C4-2B (cell line): ENCODE results near the gene SLC44A1.

Experiments
- H3K27ac ChIP-seq: fragments of 450-650 bp; 2 replicates; pipeline ENCODE4 v1.5.1; 2017
- CTCF ChIP-seq: fragments of 450-650 bp; conservative IDR thresholded peaks from 2 replicates; pipeline ENCODE4 v1.5.1; 2017; ENCODE audit warnings: mild to moderate bottlenecking
- ZFX ChIP-seq: fragments of 450-650 bp; IDR thresholded peaks from 2 replicates; pipeline ENCODE4 v1.6.1; 2017

Gene SLC44A1

GRCh38 chr9:105313238-105313637 is 68.8 kb downstream of the SLC44A1 start:
- TF ChIP-seq CTCF (no peak), ZFX (no peak)
- no peak overlapping the region for H3K27ac ChIP-seq

DNA sequence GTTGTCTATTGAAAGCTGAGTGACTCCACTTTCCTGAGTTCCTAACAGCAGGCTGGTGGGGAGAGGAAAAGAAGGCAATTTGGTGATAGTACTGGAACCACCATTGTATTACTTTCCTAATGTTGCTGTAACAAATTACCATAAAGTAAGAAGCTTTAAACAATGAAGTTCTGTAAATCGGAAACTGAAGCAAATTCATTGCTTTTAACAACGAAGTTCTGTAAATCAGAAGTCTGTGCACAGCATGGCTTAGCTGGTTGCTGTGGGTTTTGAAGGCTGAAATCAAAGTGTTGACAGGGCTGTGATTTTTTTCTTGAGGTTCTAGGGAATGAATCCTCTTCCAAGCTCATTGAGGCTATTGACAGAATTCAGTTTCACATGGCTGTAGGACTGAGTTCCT is 72.3 kb downstream of the SLC44A1 start:
- no peak overlapping the region for H3K27ac ChIP-seq
- TF ChIP-seq ZFX = no peak

- no peak for TF ChIP-seq ZFX
- no peak for TF ChIP-seq CTCF
- H3K27ac ChIP-seq = no peak overlapping the region; the same call in 1 of the 2 replicates
Observed at GRCh38 chr9:105318729-105319191, 74.3 kb downstream of the SLC44A1 start.

- TF ChIP-seq CTCF (no peak), ZFX (no peak)
- no peak overlapping the region; the same call in 1 of the 2 replicates for H3K27ac ChIP-seq
Observed at GRCh38 chr9:105319202-105319813, 74.9 kb downstream of the SLC44A1 start.

DNA sequence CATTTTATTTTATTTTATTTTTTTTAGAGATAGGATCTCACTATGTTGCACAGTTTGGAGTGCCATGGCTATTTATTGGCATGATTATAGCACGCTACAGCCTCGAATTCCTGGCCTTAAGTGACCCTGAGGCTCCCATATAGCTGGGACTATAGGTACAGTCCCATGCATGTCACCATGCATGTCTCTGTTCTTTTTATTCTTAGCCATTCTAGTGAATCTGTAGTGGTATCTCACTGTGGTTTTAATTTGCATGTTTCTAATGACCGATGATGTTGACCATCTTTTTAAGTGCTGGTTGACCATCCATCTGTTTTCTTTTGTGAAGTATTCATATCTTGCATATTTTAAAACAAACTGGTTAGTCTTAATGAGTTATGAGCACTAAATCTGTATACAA is 76.1 kb downstream of the SLC44A1 start:
- TF ChIP-seq ZFX (no peak), CTCF (no peak)
- no peak overlapping the region for H3K27ac ChIP-seq

DNA sequence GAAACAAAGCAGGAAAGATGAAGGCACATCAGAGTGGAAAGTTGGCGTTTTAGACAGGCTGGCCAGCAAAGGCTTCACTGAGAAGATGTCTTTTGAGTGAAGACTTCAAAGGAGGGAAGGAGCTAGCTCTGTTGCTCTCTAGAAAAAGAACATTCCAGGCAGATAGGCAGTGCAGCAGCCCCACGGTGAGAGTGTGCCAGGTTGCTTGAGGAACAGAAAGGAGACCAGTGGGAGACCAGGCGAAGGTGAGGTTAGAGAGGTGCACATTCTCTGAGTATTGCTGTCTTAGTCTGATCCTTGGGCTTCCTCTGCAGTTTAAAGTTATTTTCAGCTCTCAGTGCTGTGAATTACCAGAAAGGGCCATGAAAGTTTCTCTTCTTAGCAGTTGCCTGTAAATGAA is 83.8 kb downstream of the SLC44A1 start:
- no peak overlapping the region for H3K27ac ChIP-seq
- no peak for TF ChIP-seq ZFX

GRCh38 chr9:105328872-105329718 is 84.6 kb downstream of the SLC44A1 start:
- TF ChIP-seq ZFX = no peak
- TF ChIP-seq CTCF = no peak
- no peak overlapping the region for H3K27ac ChIP-seq

DNA sequence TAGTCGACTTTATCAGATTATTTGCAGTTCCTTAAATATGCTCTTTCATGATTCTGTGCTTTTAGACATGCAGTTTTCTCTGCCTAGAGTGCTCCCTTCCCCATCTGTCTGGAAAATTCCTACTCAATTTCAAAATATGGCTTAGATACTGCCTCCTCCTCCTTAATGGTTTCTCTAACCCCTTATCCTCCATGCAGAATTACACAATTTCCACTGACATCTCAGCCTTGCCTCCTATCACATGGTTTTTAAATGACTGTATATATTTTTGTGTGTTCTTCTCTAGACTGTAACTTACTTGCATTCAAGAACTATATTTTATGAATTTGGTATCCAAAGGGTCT is 85.2 kb downstream of the SLC44A1 start:
- TF ChIP-seq CTCF = no peak
- no peak for TF ChIP-seq ZFX
- no peak overlapping the region for H3K27ac ChIP-seq
